K562 (cell line): ENCODE results near the gene COX6B2. TPM values are rescaled to one million over a fixed set of nuclear protein-coding genes. Genes with fewer than 3 reads are reported as not detected.

Experiments
- NFE2L1 ChIP-seq: fragments of 450-650 bp; IDR thresholded peaks from 2 replicates; pipeline ENCODE4 v1.6.1; 2016; ENCODE audit warnings: missing genetic modification characterization, low read depth, mild to moderate bottlenecking, missing compliant biosample characterization, moderate library complexity, borderline replicate concordance
- PKNOX1 ChIP-seq: fragments of 450-650 bp; IDR thresholded peaks from 2 replicates; pipeline ENCODE4 v1.6.1; 2016
- TAF1 ChIP-seq: IDR thresholded peaks from 2 replicates; pipeline ENCODE4 v1.6.1; 2011; ENCODE audit warnings: mild to moderate bottlenecking, low read length, moderate library complexity; ENCODE audit not compliant: insufficient read depth, control insufficient read depth, severe bottlenecking; ENCODE audit errors: extremely low read depth
- U2AF2 ChIP-seq: fragments of 200-400 bp; formaldehyde crosslinking; optimal IDR thresholded peaks from 2 replicates; pipeline ENCODE3; 2017; ENCODE audit warnings: low read depth, mild to moderate bottlenecking, low read length
- polyA plus RNA-seq, 8 experiments: library from polyadenylated mRNA; depleted of rRNA in 4 of 8; stranded (reverse) in 5 of 8; unstranded in 3 of 8; fragments of >200 nt; fragmentation: Nextera tagmentation in 2 of 8; fragmentation: Illumina TruSeq in 1 of 8; extraction: Ambion mirVana in 2 of 8; extraction: Trizol in 1 of 8; gene quantifications; 2 replicates each; pipeline versions ENCODE4 v1.2.1 to v1.2.3, GENCODE V29; 2011 to 2014; ENCODE audit warnings: inconsistent platforms in 1 of 8, missing spikeins in 1 of 8
- total RNA-seq, 7 experiments: library from RNA; depleted of rRNA in 6 of 7; stranded (reverse); fragments of >200 nt in 6 of 7; fragmentation: Illumina TruSeq in 2 of 7; extraction: Trizol in 2 of 7; gene quantifications; 2 replicates each; pipeline versions ENCODE4 v1.2.1 to v1.2.3, GENCODE V29; 2011 to 2021; ENCODE audit warnings: low replicate concordance in 1 of 7
- TF ChIP-seq, protein P1 (sequence below): sonication (generic); formaldehyde crosslinking; IDR thresholded peaks from 2 replicates; pipeline ENCODE4 v1.8.0; 2022; ENCODE audit warnings: mild to moderate bottlenecking, missing genetic modification reagents
- TF ChIP-seq, protein P2 (sequence below): fragments of 200-800 bp; sonication (Bioruptor generic); IDR thresholded peaks from 2 replicates; pipeline ENCODE4 v1.6.1; 2017; ENCODE audit warnings: missing genetic modification characterization, missing compliant biosample characterization
- TF ChIP-seq, protein P3 (sequence below): sonication (generic); formaldehyde crosslinking; IDR thresholded peaks from 2 replicates; pipeline ENCODE4 v1.8.0; 2022; ENCODE audit warnings: mild to moderate bottlenecking, low read depth, missing genetic modification reagents
- TF ChIP-seq, protein P4 (sequence below): fragments of 250-450 bp; sonication (Bioruptor Pico); IDR thresholded peaks from 2 replicates; pipeline ENCODE4 v1.5.0; 2022; ENCODE audit warnings: mild to moderate bottlenecking

Gene COX6B2
- total and polyA plus RNA-seq, 9 of the 15 experiments (the other 6 are each of a cell fraction or from before 2014, with no cell fraction given): 0.40 to 2.5 (median 0.83) TPM

DNA sequence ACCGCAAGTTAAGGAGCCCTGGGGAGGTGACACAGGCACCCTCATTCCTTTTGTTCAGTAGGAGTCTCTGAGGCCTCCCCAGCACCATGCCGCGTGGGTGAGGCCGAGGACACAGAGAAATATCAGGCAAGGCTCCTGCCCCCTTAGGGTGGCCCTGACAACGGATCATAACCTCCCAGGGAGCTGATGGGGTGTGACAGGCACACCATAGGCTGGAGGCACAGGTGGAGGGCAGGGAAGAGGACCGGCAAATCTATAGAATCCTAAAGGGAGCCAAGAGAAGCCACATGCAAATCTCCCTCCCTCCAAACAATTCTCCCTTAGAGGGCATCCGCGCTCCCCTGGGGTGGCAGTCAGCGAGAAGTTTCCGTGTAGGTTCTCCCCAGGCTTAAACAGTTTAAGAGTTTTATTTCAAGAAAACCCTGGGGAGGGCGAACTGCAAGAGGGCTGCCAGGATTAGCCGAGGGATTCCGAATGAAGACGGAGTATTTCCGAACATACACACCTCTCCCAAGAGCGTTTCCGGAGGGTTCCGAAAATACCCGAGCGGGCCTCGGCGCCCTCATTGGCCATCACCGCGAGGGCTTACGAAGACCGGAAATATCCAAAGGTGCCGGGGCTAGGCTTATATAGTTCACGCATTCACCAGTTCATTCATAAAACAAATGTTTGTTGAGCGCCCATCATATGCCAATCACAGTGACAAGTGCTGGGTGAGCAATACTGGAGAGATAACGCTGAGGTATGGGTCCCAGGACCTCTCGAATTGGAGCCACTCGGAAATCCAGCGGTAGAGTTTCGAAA, 30.6 kb upstream of the COX6B2 start (continued):
- TF ChIP-seq, protein P1, sequence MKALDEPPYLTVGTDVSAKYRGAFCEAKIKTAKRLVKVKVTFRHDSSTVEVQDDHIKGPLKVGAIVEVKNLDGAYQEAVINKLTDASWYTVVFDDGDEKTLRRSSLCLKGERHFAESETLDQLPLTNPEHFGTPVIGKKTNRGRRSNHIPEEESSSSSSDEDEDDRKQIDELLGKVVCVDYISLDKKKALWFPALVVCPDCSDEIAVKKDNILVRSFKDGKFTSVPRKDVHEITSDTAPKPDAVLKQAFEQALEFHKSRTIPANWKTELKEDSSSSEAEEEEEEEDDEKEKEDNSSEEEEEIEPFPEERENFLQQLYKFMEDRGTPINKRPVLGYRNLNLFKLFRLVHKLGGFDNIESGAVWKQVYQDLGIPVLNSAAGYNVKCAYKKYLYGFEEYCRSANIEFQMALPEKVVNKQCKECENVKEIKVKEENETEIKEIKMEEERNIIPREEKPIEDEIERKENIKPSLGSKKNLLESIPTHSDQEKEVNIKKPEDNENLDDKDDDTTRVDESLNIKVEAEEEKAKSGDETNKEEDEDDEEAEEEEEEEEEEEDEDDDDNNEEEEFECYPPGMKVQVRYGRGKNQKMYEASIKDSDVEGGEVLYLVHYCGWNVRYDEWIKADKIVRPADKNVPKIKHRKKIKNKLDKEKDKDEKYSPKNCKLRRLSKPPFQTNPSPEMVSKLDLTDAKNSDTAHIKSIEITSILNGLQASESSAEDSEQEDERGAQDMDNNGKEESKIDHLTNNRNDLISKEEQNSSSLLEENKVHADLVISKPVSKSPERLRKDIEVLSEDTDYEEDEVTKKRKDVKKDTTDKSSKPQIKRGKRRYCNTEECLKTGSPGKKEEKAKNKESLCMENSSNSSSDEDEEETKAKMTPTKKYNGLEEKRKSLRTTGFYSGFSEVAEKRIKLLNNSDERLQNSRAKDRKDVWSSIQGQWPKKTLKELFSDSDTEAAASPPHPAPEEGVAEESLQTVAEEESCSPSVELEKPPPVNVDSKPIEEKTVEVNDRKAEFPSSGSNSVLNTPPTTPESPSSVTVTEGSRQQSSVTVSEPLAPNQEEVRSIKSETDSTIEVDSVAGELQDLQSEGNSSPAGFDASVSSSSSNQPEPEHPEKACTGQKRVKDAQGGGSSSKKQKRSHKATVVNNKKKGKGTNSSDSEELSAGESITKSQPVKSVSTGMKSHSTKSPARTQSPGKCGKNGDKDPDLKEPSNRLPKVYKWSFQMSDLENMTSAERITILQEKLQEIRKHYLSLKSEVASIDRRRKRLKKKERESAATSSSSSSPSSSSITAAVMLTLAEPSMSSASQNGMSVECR (CRISPR knock-in tag): peak; percentile 38; the same call in 1 of the 2 replicates
- TF ChIP-seq TAF1 (peak; percentile 5), PKNOX1 (0 out of 2 replicates have a peak, but pooled peaks have one; percentile 5), U2AF2 (no peak), NFE2L1 (tag) (no peak)
- TF ChIP-seq, protein P2, sequence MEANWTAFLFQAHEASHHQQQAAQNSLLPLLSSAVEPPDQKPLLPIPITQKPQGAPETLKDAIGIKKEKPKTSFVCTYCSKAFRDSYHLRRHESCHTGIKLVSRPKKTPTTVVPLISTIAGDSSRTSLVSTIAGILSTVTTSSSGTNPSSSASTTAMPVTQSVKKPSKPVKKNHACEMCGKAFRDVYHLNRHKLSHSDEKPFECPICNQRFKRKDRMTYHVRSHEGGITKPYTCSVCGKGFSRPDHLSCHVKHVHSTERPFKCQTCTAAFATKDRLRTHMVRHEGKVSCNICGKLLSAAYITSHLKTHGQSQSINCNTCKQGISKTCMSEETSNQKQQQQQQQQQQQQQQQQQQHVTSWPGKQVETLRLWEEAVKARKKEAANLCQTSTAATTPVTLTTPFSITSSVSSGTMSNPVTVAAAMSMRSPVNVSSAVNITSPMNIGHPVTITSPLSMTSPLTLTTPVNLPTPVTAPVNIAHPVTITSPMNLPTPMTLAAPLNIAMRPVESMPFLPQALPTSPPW: peak; percentile 43; the same call in 1 of the 2 replicates
- TF ChIP-seq, protein P3, sequence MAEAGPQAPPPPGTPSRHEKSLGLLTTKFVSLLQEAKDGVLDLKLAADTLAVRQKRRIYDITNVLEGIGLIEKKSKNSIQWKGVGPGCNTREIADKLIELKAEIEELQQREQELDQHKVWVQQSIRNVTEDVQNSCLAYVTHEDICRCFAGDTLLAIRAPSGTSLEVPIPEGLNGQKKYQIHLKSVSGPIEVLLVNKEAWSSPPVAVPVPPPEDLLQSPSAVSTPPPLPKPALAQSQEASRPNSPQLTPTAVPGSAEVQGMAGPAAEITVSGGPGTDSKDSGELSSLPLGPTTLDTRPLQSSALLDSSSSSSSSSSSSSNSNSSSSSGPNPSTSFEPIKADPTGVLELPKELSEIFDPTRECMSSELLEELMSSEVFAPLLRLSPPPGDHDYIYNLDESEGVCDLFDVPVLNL (CRISPR knock-in tag): 0 out of 2 replicates have a peak, but pooled peaks have one; percentile 28
- TF ChIP-seq, protein P4, sequence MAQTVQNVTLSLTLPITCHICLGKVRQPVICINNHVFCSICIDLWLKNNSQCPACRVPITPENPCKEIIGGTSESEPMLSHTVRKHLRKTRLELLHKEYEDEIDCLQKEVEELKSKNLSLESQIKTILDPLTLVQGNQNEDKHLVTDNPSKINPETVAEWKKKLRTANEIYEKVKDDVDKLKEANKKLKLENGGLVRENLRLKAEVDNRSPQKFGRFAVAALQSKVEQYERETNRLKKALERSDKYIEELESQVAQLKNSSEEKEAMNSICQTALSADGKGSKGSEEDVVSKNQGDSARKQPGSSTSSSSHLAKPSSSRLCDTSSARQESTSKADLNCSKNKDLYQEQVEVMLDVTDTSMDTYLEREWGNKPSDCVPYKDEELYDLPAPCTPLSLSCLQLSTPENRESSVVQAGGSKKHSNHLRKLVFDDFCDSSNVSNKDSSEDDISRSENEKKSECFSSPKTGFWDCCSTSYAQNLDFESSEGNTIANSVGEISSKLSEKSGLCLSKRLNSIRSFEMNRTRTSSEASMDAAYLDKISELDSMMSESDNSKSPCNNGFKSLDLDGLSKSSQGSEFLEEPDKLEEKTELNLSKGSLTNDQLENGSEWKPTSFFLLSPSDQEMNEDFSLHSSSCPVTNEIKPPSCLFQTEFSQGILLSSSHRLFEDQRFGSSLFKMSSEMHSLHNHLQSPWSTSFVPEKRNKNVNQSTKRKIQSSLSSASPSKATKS (CRISPR knock-in tag): 0 out of 2 replicates have a peak, but pooled peaks have one; percentile 57
